NCI-H226 (cell line): ENCODE data around the gene HRC.
"Not testable (repeated sequence)": the region's sequence is repeated elsewhere in the genome, so short reads cannot be mapped to it uniquely, and the experiment has no call there.

Experiments
- DNase-seq: peaks from one replicate; pipeline ENCODE4 v3.0.0-alpha.2; 2015

Gene HRC

GRCh38 chr19:49155005-49155819 lies at the start of gene HRC:
HRC (minus strand) TSS chr19:49155396; CDS start chr19:49155237, 159 bp downstream.
- no peak for DNase-seq

GRCh38 chr19:49201042-49201441 lies 45.8 kb upstream of the HRC start:
- DNase-seq = no peak

GRCh38 chr19:49200238-49200862 lies 45.2 kb upstream of the HRC start:
- no peak for DNase-seq

GRCh38 chr19:49196527-49197240 lies 41.5 kb upstream of the HRC start:
- no peak for DNase-seq

GRCh38 chr19:49194408-49194807 lies 39.2 kb upstream of the HRC start:
- no peak for DNase-seq

- no peak for DNase-seq
These were observed 38.7 kb upstream of the HRC start for GRCh38 chr19:49193822-49194394.

GRCh38 chr19:49190781-49191180 lies 35.6 kb upstream of the HRC start:
- DNase-seq = no peak

GRCh38 chr19:49189259-49189658 lies 34.1 kb upstream of the HRC start:
- no peak for DNase-seq

GRCh38 chr19:49188626-49189200 lies 33.5 kb upstream of the HRC start:
- DNase-seq = no peak

GRCh38 chr19:49186108-49186507 lies 30.9 kb upstream of the HRC start:
- no peak for DNase-seq

- DNase-seq = no peak
These were observed 27.7 kb upstream of the HRC start for GRCh38 chr19:49182848-49183375.

GRCh38 chr19:49182010-49182847 lies 27.0 kb upstream of the HRC start:
- not testable (repeated sequence) for DNase-seq

- no peak for DNase-seq
These were observed 25.5 kb upstream of the HRC start for GRCh38 chr19:49180659-49181058.

- DNase-seq = no peak
These were observed 18.0 kb upstream of the HRC start for GRCh38 chr19:49173198-49173597.

GRCh38 chr19:49168421-49168820 lies 13.2 kb upstream of the HRC start:
- DNase-seq = no peak

- DNase-seq = no peak
These were observed 12.7 kb upstream of the HRC start for GRCh38 chr19:49167857-49168409.

- DNase-seq = no peak
These were observed 10.7 kb upstream of the HRC start for GRCh38 chr19:49165865-49166301.

- no peak for DNase-seq
These were observed 10.0 kb upstream of the HRC start for GRCh38 chr19:49165111-49165750.

- no peak for DNase-seq
These were observed 6.8 kb upstream of the HRC start for GRCh38 chr19:49161987-49162386.

GRCh38 chr19:49160450-49161189 lies 5.4 kb upstream of the HRC start:
- DNase-seq = no peak
